NT2/D1 (cell line): ENCODE measurements around the gene BCAS3.

ENCODE experiments used
- SUZ12 ChIP-seq: IDR thresholded peaks from 2 replicates; pipeline ENCODE4 v1.6.1; 2011; ENCODE audit not compliant: insufficient read length, insufficient read depth; ENCODE audit errors: extremely low read depth
- YY1 ChIP-seq: IDR thresholded peaks from 2 replicates; pipeline ENCODE4 v1.6.1; 2011; ENCODE audit not compliant: insufficient read length, insufficient read depth
- ZNF274 ChIP-seq: IDR thresholded peaks from 2 replicates; pipeline ENCODE4 v1.6.1; 2011; ENCODE audit warnings: mild to moderate bottlenecking, low read depth, low read length

- no peak for TF ChIP-seq YY1
- TF ChIP-seq ZNF274 = no peak
- no peak for TF ChIP-seq SUZ12
Measured at GRCh38 chr17:61205931-61206330, 528.3 kb downstream of the BCAS3 start.
